ENCODE data around the gene AHNAK.

Gene AHNAK

GRCh38 chr11:62494246-62494645, 52.4 kb downstream of the AHNAK start:
- no peak for DNase-seq

- DNase-seq = no peak
Measured at GRCh38 chr11:62493801-62494200, 52.8 kb downstream of the AHNAK start.

GRCh38 chr11:62492586-62492985, 54.0 kb downstream of the AHNAK start:
- no peak for DNase-seq

- no peak for DNase-seq
Measured at GRCh38 chr11:62491571-62492329, 54.9 kb downstream of the AHNAK start.

- no peak for DNase-seq
Measured at GRCh38 chr11:62489204-62489603, 57.4 kb downstream of the AHNAK start.

GRCh38 chr11:62487738-62488551, 58.7 kb downstream of the AHNAK start:
- DNase-seq = no peak

- DNase-seq = no peak
Measured at GRCh38 chr11:62487136-62487535, 59.5 kb downstream of the AHNAK start.

- no peak for DNase-seq
Measured at GRCh38 chr11:62484352-62484751, 62.3 kb downstream of the AHNAK start.

- DNase-seq = no peak
Measured at GRCh38 chr11:62482753-62483152, 63.9 kb downstream of the AHNAK start.

GRCh38 chr11:62479631-62480201, 66.9 kb downstream of the AHNAK start:
- DNase-seq = no peak

- no peak for DNase-seq
Measured at GRCh38 chr11:62477927-62478326, 68.7 kb downstream of the AHNAK start.

- no peak for DNase-seq
Measured at GRCh38 chr11:62472063-62472884, 74.3 kb downstream of the AHNAK start.

- DNase-seq = no peak
Measured at GRCh38 chr11:62471603-62472002, 75.0 kb downstream of the AHNAK start.

GRCh38 chr11:62468577-62468976, 78.0 kb downstream of the AHNAK start:
- no peak for DNase-seq

GRCh38 chr11:62466444-62466843, 80.2 kb downstream of the AHNAK start:
- DNase-seq = no peak

- no peak for DNase-seq
Measured at GRCh38 chr11:62464655-62465054, 82.0 kb downstream of the AHNAK start.

- no peak for DNase-seq
Measured at GRCh38 chr11:62463121-62463542, 83.5 kb downstream of the AHNAK start.

GRCh38 chr11:62462508-62462892, 84.1 kb downstream of the AHNAK start:
- DNase-seq = no peak

- no peak for DNase-seq
Measured at GRCh38 chr11:62461740-62462507, 84.7 kb downstream of the AHNAK start.

GRCh38 chr11:62459080-62459479, 87.5 kb downstream of the AHNAK start:
- no peak for DNase-seq

GRCh38 chr11:62458212-62459002, 88.2 kb downstream of the AHNAK start:
- DNase-seq = no peak
